HG03460 (cell line): Measurements from ENCODE around the gene SLC38A10.
"Not testable (repeated sequence)": the region's sequence is repeated elsewhere in the genome, so short reads cannot be mapped to it uniquely, and the experiment has no call there.

ENCODE experiments used
- ATAC-seq: cut with Tn5 transposase; IDR thresholded peaks from one replicate; pipeline ENCODE4 v1.9.1; 2021; ENCODE audit not compliant: unreplicated experiment

The SLC38A10 gene

DNA sequence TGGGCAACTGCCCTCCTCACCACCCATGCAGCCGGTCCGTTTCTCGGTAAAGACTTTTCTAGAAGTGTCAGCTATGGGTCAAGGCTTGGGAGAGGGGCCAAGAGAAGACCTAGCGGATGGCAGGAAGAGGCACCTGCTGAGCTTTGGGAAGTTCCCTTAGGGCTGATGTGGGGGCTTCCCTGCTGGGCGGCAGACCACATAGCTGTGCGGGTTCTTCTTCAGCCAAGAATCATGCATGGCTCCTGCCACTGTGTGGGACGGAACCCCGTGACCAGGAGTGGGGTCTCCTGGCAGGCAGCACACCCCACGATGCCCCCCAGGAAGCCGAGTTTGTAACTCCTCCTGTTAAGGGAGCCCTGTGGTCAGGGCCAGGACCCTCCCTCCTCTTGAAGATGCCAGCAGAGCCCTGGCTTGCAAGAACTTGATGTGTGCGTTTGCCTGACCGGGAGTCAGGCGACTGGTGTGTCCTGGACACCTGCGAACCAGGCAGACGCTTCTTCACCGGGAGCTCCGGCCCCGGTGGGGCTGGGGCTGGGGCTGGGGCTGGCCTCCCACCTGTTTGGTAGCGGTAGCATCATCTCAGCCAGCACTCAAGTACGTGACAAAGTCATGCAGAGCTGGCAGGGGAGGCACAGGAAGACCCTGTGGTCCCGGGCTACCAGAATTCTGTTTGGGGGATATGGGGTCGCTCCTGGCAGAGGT, 17.7 kb upstream of the SLC38A10 start:
- ATAC-seq, result no peak

DNA sequence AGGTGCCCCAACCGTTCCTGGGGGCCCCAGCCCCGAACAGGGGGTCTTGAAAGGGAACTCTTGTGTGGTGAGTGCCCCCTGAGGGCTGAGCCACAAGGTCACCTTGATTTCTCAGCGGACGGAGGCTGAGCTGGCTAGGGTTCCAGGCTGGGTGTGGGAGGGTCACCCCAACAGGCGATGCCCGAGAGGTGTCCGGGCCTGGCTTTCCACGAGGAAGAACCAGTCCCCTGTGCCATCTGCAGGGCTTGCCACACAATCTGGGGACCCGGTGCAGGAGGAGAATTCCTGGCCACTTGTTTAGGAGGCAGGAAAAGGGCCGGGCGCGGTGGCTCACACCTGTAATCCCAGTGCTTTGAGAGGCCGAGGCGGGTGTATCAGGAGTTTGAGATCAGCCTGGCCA, 16.8 kb upstream of the SLC38A10 start:
- ATAC-seq, result no peak

DNA sequence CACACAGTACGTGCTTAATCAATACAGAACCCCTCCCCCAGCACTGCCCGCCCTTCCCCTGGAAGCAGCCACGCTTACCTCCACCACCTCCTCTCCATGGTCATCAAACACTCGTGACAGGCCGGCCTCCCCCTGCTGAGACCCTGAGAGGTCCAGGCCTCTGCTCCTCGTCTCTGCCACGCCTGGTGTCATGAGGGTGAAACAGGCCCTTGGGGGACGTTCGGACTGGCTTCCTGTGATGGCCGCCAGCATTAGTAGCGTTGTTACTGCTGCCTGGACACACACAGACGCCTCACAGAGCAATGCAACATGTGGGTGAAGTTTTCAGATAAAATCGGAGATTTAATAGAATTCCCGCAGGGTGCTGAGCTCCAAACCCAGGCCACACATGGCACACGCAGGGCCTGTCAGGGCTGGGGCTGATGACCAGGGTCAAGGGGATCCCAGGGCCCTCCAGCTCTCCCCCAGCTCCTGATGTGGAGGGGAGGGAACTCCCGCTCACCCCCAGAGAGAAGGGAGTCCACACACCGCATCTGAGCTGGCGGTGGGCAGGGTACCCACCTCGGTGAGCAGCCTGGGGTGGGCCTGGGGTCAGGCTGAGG, 15.9 kb upstream of the SLC38A10 start:
- ATAC-seq, result no peak

DNA sequence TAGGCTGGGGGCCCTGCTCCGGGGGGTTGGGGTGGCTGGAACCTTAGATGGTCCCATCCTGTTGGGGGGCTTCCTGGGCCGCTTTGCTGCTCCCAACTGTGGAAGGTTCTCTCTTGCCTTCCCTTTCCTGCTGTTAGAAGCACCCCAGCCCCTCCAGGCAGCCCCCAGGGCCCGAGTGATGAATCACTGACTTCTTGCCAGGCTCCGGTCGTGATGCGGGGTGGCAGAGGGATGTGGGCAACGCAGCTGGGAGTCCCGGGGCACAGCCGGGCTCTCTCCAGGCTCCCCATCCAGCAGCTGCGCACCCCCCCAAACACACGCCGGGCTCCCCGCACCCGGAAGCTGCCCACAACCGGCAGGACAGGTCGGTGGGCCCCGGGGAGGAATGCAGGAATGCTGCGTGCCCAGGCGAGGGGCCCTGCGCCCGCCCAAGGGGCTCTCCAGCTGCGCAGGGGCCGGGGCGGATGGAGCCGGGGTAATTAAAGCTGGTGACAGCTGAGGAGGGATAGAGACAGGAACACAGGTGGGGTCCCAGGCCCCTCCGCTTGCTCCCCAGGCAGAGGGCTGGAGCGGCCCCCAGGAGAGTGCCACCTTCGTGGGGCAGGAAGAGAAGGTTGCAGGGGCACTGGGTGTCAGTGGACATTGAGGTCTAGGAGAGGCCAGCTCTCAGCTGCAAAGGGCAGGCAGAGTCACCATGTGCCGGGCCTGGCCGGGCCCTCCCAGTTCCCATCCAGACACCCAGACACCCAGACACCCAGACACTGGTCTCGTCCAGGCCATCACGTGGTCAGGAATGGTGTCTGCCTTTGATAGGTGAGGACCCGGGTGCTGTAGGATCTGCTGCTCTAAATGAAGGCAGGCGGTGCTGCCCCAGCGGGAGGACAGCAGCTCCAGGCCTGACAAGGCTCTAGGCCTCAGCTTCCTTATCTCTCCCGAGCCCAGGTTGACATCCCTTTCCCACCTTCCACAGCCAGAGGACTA, 15.0 kb upstream of the SLC38A10 start:
- ATAC-seq, result no peak

DNA sequence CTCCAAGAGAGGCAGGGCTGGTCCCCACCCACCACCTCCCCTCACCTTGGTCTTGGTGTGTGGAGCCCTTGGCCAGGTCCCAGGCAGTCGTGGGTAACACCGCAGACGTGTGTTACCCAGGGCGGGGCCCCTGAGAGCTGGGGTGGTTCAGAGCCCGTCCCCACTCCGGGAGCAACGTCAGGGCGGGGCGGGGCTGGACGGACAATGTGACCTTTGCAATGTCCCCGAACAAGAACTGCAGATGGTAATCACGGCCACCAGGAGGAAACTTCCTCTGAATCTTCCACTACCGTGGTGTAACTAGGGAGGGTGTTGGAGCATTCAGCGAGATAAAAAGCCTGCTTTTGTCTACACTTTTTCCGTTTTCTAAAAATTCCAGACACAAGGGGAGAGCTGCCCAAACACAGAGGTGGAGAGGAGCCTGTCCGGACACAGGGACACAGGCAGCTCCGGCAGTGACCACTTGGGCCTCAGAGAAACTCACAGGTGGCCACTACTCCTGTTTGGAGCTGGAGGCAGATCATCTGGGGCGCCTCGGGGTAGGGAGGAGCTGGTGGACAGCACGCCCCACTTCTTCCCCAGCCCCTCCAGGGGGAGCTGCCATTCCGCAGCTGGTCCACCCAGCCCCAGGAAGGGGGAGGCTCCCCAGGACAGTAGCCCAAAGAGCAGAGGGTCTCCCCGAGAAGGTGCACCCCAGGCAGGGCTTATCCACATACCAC, 14.2 kb upstream of the SLC38A10 start:
- no peak for ATAC-seq

DNA sequence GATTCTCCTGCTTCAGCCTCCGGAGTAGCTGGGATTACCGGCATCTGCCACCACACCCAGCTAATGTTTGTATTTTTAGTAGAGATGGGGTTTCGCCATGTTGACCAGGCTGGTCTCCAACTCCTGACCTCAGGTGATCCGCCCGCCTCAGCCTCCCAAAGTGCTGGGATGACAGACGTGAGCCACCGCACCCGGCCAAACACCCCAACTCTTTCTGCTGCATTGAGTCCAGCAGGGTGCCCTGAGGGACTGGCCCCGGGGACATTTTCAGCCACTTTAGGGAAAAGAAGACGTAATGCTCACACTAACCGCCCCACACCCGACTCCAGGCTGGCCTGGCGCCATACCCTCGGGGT, 13.7 kb upstream of the SLC38A10 start:
- not testable (repeated sequence) for ATAC-seq

DNA sequence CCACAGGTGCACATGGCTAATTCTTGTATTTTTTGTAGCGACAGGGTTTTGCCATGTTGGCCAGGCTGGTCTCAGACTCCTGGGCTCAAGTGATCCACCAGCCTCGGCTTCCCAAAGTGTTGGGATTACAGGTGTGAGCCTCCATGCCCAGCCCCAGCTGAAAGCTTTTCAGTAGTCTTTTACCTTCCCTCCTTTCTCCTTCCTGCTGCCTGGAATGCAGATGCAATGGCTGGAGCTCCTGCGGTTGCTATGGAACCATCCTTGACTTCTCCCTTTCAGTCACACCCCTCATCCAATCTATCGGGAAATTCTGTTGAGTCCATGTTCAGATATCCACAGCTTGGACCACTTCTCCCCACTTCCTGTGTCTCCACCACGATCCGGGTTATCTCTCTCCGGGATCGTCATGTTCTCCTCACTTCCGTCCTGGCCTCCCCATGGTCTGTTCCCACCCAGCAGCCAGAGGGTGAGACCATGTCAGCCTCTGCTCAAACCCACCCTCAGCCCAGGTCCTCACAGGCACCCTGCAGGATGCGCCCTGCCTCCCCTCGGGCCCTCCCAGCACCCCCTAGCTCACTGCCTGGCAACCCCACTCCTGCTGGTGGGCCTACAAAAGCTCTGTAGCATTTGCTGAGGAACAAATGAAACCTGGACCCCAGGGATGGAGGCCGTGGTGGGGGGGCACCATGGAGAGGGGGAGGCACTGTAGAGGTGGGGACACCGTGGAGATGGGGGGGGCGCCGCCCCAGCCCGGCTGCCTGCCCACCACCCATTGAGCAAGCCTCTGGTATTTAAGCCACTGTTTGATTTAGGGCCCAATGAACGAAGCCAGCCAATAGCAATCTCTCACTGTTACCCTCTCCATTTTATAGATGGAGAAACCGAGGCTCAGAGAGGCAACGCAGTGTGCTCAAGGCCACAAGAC, 12.8 kb upstream of the SLC38A10 start:
- ATAC-seq, result no peak

DNA sequence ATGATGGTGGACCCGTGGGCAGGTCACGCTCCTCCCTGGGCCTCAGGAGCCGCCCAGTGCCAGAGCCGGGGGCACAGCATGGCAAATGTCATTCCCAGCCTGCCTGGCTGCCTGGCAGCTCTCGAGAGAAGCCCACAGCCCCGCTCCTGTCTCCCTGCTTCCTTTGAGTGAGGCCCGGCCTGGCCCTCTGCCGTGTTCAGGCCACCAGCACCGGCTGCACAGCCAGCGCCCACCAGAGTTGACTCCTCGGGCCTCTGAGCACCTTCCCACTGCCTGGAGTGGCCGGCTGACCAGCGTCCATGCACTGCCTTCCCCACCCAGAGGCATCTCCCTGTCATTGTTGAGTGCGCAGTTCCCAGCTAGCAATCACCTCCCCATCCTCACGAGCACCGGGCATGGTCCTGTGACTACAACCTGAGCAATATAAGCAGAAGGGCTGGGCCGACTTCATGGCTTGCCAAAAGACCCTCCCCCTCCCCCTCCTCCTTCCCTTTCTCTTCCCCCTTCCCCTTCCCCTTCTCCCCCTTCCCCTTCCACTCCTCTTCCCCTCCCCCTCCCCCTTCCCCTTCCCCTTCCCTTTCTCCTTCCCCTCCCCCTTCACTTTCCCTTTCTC, 11.9 kb upstream of the SLC38A10 start:
- ATAC-seq, result no peak

DNA sequence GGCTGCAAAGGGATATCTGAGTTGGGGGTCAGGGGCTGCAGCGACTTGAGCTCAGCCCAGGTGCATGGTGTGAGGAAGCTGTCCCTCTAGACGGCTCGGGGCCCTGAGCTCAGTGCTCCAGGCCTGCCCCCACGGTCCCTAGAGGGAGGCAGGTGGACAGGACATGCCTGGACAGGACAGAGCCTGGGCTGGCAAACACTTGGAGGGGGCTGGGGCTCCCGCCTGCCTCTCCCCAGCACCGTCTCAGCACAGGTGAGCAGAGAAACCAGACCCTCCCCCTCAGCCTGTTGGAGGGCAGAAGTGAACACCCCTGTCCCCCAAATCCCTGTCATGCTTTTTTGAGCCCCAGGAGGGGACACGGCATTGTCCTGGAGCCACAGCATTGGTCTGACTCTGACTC, 11.4 kb upstream of the SLC38A10 start:
- ATAC-seq, result no peak

DNA sequence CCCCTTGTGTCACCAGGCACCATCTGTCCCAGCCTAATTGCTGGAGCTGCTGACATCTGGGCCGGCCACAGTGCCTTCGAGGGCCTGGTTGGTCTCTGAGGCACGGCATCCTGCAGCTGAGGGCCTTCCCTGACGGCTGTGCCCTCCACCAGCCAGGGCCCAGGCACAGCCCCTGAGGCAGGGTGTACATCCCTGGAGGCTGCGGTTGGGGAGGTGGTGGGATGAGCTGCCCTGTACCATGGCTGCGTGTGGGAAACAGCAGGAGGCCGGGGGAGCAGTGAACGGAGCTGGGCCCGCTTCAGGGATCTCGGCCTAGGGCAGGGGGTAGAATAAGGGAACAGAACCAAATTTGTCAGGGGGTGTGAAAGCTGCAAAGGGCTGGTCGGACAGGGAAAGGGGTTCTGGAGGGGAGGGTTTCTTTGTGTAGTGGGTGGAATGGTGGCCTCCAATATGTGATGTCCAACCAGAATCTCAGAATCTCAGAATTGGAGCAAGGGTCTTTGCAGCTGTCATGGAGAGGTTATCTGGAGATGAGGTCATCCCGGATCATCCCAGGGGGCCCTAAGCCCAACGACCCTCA, 10.0 kb upstream of the SLC38A10 start:
- no peak for ATAC-seq

DNA sequence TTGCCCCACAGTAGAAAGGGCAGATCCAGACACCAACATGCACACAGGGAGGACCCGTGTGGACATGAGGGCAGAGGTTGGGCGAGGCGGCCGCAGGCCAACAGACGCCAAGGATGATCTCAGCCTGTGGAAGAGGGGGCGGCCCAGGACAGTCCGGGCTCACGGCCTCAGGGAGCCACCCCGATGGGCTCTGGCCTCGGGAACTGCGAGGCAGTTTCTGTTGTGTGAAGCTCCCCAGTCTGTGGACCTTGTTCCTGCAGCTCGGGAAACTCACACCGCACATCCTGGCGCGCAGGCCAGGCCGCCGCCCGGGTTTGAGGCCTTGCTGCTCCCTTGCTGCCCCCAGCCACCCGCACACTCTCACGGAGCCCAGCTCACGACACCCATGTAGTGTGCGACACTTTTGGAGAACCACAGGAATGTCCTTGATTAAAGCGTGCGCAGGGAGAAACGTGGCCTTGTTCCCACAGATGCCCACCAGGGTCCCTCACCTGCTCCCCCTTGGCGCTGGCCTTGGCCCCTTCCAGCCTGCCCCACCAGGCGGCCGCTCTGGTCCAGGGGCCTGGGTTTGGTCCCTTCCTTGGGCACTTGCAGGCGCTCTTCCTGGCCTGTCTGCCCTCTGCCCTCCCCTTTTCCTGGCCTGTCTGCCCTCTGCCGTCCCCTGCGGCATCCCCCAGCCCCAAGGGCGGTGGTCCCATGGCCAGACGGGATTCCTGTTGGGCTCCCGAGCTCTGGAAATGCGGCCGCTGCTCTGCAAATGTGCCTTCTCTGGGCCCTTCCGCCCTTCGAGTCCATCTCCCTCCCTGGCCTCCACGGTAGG, 9.3 kb upstream of the SLC38A10 start:
- no peak for ATAC-seq

DNA sequence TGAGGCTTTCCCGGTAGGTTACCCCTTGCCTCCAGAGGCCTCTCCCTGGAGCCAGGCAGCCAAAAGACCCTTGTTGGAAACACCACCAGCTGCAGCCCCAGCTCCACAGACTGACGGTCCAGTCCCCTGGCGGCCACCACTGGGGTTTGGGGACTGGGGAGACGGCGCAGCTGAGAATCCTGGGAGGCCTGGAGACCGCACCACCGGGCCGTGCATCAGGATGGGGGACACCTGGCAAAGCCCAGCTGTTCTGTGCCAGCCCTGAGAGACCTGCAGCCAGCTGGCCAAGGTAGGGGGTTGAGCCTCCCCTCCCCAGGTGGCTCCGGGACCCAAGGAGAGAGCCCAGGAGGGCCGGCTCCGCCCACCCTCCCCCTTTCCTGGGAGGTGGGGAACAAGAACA, 8.3 kb upstream of the SLC38A10 start:
- no peak for ATAC-seq

DNA sequence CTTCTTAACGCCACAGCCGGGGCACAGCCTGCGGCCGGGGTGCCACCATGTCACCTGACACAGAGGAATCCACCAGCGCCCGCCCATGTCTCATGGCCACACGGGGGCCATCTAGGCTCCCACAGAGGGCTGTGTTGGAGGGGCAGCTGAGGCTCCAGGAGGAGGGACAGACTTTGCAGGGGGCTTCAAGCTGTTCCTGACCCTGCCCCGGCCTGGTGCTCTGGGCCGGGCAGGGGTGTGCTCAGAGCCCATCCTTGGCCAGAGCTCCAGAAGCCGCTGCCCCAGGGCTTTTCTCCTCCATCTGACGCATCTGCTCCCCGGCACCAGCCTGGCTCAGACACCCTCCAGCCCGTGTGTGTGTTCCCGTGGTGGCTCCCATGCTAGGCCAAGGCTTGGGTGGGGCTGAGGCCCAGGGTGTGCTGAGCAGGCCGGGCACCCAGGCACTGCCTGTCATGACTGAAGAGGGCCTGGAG, 7.8 kb upstream of the SLC38A10 start:
- no peak for ATAC-seq

DNA sequence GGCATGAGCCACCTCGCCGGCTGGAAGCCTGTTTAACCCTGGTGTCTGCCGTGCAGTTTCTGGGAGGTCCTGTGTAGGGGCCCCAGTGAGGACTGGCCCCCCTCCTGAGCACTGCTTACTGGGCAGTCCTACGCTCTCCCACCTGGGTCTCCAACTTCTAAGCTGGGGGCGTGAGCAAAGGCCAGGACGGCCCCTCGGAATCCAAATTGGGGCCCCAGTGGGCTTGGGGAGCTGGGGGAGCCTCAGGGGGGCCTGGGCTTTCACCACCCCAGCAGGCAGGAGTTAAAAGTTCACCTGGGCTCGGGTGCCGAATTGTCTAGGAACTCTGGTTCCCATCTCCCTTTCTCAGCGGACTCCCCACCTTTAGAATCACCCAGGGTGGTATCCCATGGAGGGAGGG, 7.2 kb upstream of the SLC38A10 start:
- ATAC-seq, result no peak

DNA sequence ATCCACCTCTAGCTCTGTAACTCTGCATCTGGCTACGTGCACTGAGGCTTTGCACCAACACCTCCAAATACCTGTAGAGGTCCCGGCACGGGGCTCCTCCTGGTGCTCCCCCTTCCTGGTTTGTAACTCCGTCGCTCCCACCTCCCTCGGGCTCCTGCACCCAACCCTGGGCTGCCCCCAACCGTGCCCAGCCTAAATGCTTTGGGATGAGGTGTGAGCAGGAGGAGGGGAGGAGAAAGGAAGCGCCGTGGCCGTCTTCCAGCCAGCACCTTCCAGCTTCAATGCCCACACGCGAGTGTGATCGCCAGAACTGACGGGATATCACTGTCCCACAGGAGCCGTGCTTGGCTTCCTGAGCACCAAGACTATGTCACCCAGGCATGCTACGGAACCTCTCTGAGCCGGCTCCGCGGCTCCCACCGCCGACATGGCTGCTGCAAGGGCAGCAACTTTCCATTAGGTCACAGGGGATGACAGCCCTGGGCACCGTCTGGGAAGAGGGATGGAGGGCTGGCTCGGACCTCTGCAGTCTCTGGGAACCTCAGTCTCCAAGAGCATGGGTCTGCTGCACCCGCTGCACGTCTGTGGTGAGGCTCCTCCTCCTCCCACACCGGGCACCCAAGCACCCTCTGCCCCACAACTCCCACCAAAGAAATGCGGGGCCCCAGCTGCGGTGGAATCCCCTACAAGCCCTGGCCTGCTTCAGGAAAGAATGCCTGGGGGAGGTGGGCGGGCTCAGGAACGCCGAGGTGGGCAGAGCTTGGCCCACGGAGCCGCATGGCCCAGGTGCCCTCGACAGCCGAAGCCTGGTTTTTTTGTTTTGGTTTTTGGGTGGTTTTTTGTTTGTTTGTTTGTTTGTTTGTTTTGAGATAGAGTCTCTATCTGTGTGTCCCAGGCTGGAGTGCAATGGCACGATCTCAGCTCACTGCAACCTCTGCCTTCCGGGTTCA, 6.4 kb upstream of the SLC38A10 start:
- no peak for ATAC-seq

DNA sequence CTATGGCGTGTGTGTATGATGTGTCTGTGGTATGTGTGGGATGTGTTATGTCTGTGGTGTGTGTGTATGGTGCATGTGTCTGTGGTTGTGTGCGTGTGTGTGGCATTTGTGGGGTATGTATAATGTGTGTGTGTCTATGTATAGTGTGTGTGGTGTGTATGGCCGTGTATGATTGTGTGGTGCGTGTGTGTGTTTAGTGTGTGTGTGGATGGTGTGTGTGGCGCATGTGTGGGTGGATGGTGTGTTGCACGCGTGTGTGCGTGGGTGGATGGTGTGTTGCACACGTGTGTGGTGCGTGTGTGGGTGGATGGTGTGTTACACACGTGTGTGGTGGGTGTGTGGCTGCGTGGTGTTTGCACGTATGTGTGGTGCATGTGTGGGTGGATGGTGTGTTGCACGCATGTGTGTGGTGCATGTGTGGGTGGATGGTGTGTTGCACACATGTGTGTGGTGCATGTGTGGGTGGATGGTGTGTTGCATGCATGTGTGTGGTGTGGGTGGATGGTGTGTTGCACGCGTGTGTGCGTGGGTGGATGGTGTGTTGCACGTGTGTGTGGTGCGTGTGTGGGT, 5.6 kb upstream of the SLC38A10 start:
- ATAC-seq, result no peak
